Suprapubic skin (tissue), 4 donors: ENCODE data around the gene ZSCAN18. TPM values are rescaled to one million over a fixed set of nuclear protein-coding genes. Genes with fewer than 3 reads are reported as not detected.

Experiments
- DNase-seq, 2 donors: peaks; one replicate each; pipeline ENCODE4 v3.0.0-alpha.2; 2019; ENCODE audit warnings: low spot score in 2 of 2
- H3K27ac ChIP-seq: fragments of 200-600 bp; sonication (generic); one replicate; pipeline ENCODE4 v1.5.1; 2019
- H3K27me3 ChIP-seq: fragments of 200-600 bp; sonication (generic); one replicate; pipeline ENCODE4 v1.5.1; 2019
- H3K36me3 ChIP-seq: fragments of 200-600 bp; sonication (generic); one replicate; pipeline ENCODE4 v1.5.1; 2019
- H3K4me1 ChIP-seq: fragments of 200-600 bp; sonication (generic); one replicate; pipeline ENCODE4 v1.5.1; 2019
- H3K4me3 ChIP-seq: fragments of 200-600 bp; sonication (generic); one replicate; pipeline ENCODE4 v1.5.1; 2019; ENCODE audit warnings: mild to moderate bottlenecking
- H3K9me3 ChIP-seq: fragments of 200-600 bp; sonication (generic); one replicate; pipeline ENCODE4 v1.5.1; 2019
- EP300 ChIP-seq: sonication (generic); formaldehyde crosslinking; IDR thresholded peaks from one replicate; pipeline ENCODE4 v1.6.1; 2017; ENCODE audit warnings: antibody characterized with exemption
- POLR2A ChIP-seq, 2 donors: fragments of 450-650 bp; IDR thresholded peaks; one replicate each; pipeline ENCODE4 v1.6.1; 2017; ENCODE audit warnings: antibody characterized with exemption in 2 of 2, mild to moderate bottlenecking in 2 of 2, moderate library complexity in 2 of 2
- POLR2AphosphoS5 ChIP-seq, 3 donors: sonication (generic); formaldehyde crosslinking; IDR thresholded peaks; one replicate each; pipeline ENCODE4 v1.6.1; 2017; ENCODE audit warnings: antibody characterized with exemption in 3 of 3
- WGBS: methylation state at CpG from one replicate; pipeline ENCODE4 v1.1.5; 2018; 5-methylcytosine and 5-hydroxymethylcytosine counted together
- total RNA-seq, 4 donors: library from RNA; depleted of rRNA; stranded (reverse); fragments of >200 nt; gene quantifications; one replicate each; pipeline ENCODE4 v1.1.0, GENCODE V29; 2016
- TF ChIP-seq, protein P1 (sequence below), 2 donors: fragments of 200-600 bp in 1 of 2; fragments of 450-650 bp in 1 of 2; sonication (generic) in 1 of 2; IDR thresholded peaks; one replicate each; pipeline ENCODE4 v1.5.1; 2016 to 2019; ENCODE audit warnings: antibody characterized with exemption in 2 of 2, mild to moderate bottlenecking in 1 of 2, moderate library complexity in 1 of 2

The ZSCAN18 gene
- total RNA-seq, 4 donors from 2014 or later, result 33.0 to 52.8 (median 48.9) TPM

DNA sequence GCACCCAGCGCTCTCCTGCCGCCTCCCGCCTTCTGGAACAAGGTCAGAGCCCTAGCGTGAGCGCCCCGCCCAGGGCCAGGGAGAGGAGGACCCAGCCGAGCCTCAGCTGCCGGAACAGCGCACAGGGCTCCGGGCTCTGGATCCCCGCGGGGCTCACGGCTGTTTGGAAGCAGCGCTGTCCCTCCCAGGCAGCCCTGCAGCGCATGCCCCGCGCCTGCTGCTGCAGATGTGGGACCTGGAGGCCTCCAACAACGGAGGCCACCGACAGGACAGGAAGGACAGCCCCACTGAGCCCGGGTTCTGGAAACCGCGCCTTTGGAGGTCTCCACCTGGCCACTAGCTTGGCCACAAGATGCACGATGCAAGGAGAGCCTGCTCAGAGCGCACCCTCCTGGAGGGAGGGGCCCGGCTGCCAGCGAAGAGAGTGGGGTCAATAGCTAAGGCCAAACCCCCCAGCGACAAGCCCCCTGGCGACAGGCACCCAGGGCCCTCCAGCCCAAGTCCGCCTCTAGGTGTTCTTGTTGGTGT, 12.6 kb downstream of the ZSCAN18 start:
- H3K9me3 ChIP-seq, result peaks cover 57% of the 10 kb centered on the region
- WGBS, result no CpG with 5 or more reads among the region's 29 CpGs
- TF ChIP-seq, protein P1, sequence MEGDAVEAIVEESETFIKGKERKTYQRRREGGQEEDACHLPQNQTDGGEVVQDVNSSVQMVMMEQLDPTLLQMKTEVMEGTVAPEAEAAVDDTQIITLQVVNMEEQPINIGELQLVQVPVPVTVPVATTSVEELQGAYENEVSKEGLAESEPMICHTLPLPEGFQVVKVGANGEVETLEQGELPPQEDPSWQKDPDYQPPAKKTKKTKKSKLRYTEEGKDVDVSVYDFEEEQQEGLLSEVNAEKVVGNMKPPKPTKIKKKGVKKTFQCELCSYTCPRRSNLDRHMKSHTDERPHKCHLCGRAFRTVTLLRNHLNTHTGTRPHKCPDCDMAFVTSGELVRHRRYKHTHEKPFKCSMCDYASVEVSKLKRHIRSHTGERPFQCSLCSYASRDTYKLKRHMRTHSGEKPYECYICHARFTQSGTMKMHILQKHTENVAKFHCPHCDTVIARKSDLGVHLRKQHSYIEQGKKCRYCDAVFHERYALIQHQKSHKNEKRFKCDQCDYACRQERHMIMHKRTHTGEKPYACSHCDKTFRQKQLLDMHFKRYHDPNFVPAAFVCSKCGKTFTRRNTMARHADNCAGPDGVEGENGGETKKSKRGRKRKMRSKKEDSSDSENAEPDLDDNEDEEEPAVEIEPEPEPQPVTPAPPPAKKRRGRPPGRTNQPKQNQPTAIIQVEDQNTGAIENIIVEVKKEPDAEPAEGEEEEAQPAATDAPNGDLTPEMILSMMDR (IDR thresholded peaks at IDR 0.05), result no peak
- TF ChIP-seq POLR2AphosphoS5 (IDR thresholded peaks at IDR 0.05) (no peak), EP300 (no peak), POLR2A (IDR thresholded peaks at IDR 0.05) (no peak)
- no peak for DNase-seq
- no peaks in the 10 kb centered on the region for H3K27me3 ChIP-seq
- H3K4me1 ChIP-seq, result no peaks in the 10 kb centered on the region
- H3K27ac ChIP-seq, result no peak overlapping the region
- peaks cover 53% of the 10 kb centered on the region for H3K36me3 ChIP-seq
- H3K4me3 ChIP-seq, result no peak overlapping the region

DNA sequence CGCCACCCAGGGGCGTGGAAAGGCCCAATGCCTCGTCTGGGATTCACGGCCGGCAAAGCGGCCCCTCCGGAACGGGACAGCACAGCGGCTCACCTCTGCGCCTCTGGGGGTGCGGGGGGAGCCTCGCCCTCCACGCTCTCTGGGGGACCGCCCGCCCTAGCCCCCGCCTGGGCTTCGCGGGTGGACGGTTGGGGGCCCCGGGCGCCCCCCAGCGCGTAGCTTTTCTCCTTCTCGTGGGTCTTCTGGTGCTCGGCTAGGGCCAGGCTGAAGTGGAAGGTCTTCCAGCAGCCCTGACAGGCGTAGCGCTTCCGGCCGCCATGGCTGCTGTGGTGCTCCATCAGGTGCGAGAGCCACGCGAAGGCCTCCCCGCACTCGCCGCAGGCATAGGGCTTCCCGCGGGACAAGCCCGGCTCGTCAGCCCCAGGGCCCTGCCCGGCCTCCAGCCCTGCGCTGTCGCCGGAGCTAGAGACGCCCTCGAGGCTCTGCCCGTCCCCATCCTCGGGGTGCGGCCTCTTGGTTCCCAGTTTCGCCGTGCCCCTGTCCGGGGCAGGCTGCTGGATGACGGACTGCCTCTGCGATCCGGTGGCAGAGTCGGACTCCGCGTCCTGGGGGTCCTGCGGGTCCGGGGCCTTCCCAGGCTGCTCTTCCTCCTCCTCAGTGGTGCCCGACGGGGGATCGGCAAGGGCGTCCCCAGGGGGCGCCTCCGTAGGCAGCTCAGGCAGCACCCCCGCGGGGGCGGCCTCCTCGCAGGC, 13.3 kb downstream of the ZSCAN18 start:
- peaks cover 58% of the 10 kb centered on the region for H3K9me3 ChIP-seq
- TF ChIP-seq EP300, result no peak
- TF ChIP-seq, protein P1 (IDR thresholded peaks at IDR 0.05), result no peak
- no peak for TF ChIP-seq POLR2AphosphoS5 (IDR thresholded peaks at IDR 0.05)
- no peak for TF ChIP-seq POLR2A (IDR thresholded peaks at IDR 0.05)
- no peaks in the 10 kb centered on the region for H3K27me3 ChIP-seq
- H3K27ac ChIP-seq, result no peak overlapping the region
- H3K4me3 ChIP-seq, result no peak overlapping the region
- H3K4me1 ChIP-seq, result no peaks in the 10 kb centered on the region
- 96% methylated on average over 16 of the region's 69 CpGs for WGBS
- no peak for DNase-seq
- H3K36me3 ChIP-seq, result peaks cover 50% of the 10 kb centered on the region

DNA sequence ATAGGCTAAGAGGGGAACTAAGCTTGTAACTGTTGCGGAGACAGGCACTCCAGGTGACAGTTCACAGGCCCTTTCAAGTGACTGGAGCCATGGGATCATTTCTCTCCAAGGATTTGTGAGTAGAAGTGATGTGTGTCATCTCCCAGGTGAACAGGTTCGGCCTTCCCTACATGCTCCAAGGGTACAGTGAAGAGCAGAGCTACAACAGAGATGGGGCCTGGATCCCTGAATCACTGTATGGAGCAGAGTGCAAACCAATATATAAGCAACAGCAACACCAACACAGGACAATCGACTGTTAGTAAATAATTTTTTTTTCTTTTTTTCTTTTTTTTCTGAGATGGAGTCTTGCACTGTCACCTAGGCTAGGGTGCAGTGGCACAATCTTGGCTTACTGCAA, 15.0 kb downstream of the ZSCAN18 start:
- peaks cover 52% of the 10 kb centered on the region for H3K9me3 ChIP-seq
- DNase-seq, result no peak
- TF ChIP-seq POLR2A (IDR thresholded peaks at IDR 0.05), result no peak
- no peak for TF ChIP-seq POLR2AphosphoS5 (IDR thresholded peaks at IDR 0.05)
- TF ChIP-seq, protein P1 (IDR thresholded peaks at IDR 0.05), result no peak
- TF ChIP-seq EP300, result no peak
- H3K4me1 ChIP-seq, result no peaks in the 10 kb centered on the region
- H3K4me3 ChIP-seq, result no peak overlapping the region
- 93% methylated on average over 3 of the region's 3 CpGs for WGBS
- no peak overlapping the region for H3K27ac ChIP-seq
- no peaks in the 10 kb centered on the region for H3K27me3 ChIP-seq
- peaks cover 38% of the 10 kb centered on the region for H3K36me3 ChIP-seq

DNA sequence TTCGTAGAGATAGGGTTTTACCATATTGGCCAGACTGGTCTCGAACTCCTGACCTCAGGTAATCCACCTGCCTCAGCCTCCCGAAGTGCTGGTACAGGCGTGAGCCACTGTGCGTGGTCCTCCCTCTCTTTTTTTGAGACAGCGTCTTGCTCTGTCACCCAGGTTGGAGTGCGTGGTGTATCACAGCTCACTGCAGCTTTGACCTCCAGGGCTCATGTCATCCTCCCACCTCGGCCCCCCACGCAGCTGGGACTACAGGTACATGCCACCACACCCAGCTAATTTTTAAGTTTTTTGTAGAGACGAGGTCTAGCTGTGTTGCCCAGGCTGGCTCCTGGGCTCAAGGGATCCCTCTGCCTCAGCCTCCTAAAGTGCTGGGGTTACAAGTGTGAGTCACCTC, 18.2 kb downstream of the ZSCAN18 start:
- peaks cover 47% of the 10 kb centered on the region for H3K9me3 ChIP-seq
- WGBS, result 93% methylated on average over 10 of the region's 10 CpGs

More for the DNA sequence above, 18.2 kb downstream of the ZSCAN18 start:
- TF ChIP-seq, protein P1 (IDR thresholded peaks at IDR 0.05), result no peak
- TF ChIP-seq POLR2A (IDR thresholded peaks at IDR 0.05) (no peak), EP300 (no peak), POLR2AphosphoS5 (IDR thresholded peaks at IDR 0.05) (no peak)
- Histone ChIP-seq H3K36me3 (peaks cover 8% of the 10 kb centered on the region), H3K27me3 (no peaks in the 10 kb centered on the region), H3K27ac (no peak overlapping the region), H3K4me3 (no peak overlapping the region), H3K4me1 (no peaks in the 10 kb centered on the region)
- no peak for DNase-seq
